Measurements from ENCODE around the gene TIPIN.

GRCh38 chr15:66290518-66290917, 66.0 kb downstream of the TIPIN start:
- TF ChIP-seq CTCF (conservative IDR thresholded peaks at IDR 0.05) (no peak), EZH2 (IDR thresholded peaks at IDR 0.05; ENCODE audit: low read depth) (no peak)
